CD4-positive, alpha-beta T cell treated with Interleukin-6 for 4 hours (primary cell): ENCODE data around the gene TACC2.

Experiments used
- DNase-seq: peaks from one replicate; pipeline ENCODE4 v3.0.0-alpha.2; 2020; ENCODE audit warnings: mixed read lengths

The TACC2 gene

GRCh38 chr10:122172361-122173008 is 183.5 kb downstream of the TACC2 start:
- DNase-seq, result no peak

GRCh38 chr10:122173337-122173736 is 184.4 kb downstream of the TACC2 start:
- DNase-seq, result no peak

- no peak for DNase-seq
These were observed 184.9 kb downstream of the TACC2 start for GRCh38 chr10:122173766-122174435.

GRCh38 chr10:122176232-122177213 is 187.6 kb downstream of the TACC2 start:
- no peak for DNase-seq

GRCh38 chr10:122178655-122179054 is 189.7 kb downstream of the TACC2 start:
- no peak for DNase-seq

- DNase-seq, result no peak
These were observed 192.2 kb downstream of the TACC2 start for GRCh38 chr10:122181041-122181732.

- DNase-seq, result no peak
These were observed 192.9 kb downstream of the TACC2 start for GRCh38 chr10:122181876-122182275.

GRCh38 chr10:122182308-122182707 is 193.3 kb downstream of the TACC2 start:
- DNase-seq, result no peak

- no peak for DNase-seq
These were observed 195.3 kb downstream of the TACC2 start for GRCh38 chr10:122184254-122184653.

- DNase-seq, result no peak
These were observed 196.7 kb downstream of the TACC2 start for GRCh38 chr10:122185643-122186042.

- no peak for DNase-seq
These were observed 198.2 kb downstream of the TACC2 start for GRCh38 chr10:122186816-122187810.

- DNase-seq, result no peak
These were observed 199.7 kb downstream of the TACC2 start for GRCh38 chr10:122188706-122189105.

GRCh38 chr10:122189185-122189584 is 200.2 kb downstream of the TACC2 start:
- DNase-seq, result no peak

GRCh38 chr10:122190176-122190943 is 201.4 kb downstream of the TACC2 start:
- DNase-seq, result no peak

- no peak for DNase-seq
These were observed 203.1 kb downstream of the TACC2 start for GRCh38 chr10:122191936-122192541.

- DNase-seq, result no peak
These were observed 205.3 kb downstream of the TACC2 start for GRCh38 chr10:122194251-122194650.

GRCh38 chr10:122196218-122196617 is 207.3 kb downstream of the TACC2 start:
- DNase-seq, result no peak

- DNase-seq, result no peak
These were observed 208.8 kb downstream of the TACC2 start for GRCh38 chr10:122197611-122198222.

- no peak for DNase-seq
These were observed 209.7 kb downstream of the TACC2 start for GRCh38 chr10:122198631-122199030.

GRCh38 chr10:122199070-122199469 is 210.1 kb downstream of the TACC2 start:
- no peak for DNase-seq
